ENCODE measurements around the gene UBE2K. TPM values are rescaled to one million over a fixed set of nuclear protein-coding genes. Genes with fewer than 3 reads are reported as not detected.

Gene UBE2K
- total RNA-seq, 1 donor = 27.7 TPM

- TF ChIP-seq CTCF (IDR thresholded peaks at IDR 0.05; ENCODE audit: insufficient read depth, low read length) = no peak
- no peak overlapping the region for H3K4me3 ChIP-seq (ENCODE audit: low read depth, low read length)
- no peak for DNase-seq (ENCODE audit: low read depth)
These were observed 124.7 kb downstream of the UBE2K start for GRCh38 chr4:39822662-39823061.

DNA sequence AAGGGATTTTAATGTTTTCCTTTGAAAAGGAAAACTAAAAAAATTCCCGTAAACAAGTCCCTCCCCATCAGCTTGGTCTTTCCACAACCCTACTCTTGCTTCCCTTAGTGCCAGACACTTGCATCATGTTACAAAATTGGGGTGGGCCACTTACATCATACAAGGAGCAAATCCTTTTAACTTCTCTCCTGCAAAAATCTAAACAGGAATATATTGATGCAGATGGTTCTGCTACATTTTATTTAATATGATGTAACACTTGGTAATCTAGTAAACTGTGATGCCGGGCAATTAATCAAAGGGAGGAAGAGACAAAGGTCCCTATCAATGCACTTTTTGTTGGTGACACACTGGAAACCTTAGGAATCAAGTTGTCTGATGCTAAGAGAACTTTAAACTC lies 125.3 kb downstream of the UBE2K start:
- H3K4me3 ChIP-seq (ENCODE audit: low read depth, low read length) = no peak overlapping the region
- DNase-seq (ENCODE audit: low read depth) = peak; percentile 89
- TF ChIP-seq CTCF (IDR thresholded peaks at IDR 0.05; ENCODE audit: insufficient read depth, low read length) = no peak

GRCh38 chr4:39825090-39825489 lies 127.2 kb downstream of the UBE2K start:
- H3K4me3 ChIP-seq (ENCODE audit: low read depth, low read length) = no peak overlapping the region
- no peak for DNase-seq (ENCODE audit: low read depth)
- no peak for TF ChIP-seq CTCF (IDR thresholded peaks at IDR 0.05; ENCODE audit: insufficient read depth, low read length)

DNA sequence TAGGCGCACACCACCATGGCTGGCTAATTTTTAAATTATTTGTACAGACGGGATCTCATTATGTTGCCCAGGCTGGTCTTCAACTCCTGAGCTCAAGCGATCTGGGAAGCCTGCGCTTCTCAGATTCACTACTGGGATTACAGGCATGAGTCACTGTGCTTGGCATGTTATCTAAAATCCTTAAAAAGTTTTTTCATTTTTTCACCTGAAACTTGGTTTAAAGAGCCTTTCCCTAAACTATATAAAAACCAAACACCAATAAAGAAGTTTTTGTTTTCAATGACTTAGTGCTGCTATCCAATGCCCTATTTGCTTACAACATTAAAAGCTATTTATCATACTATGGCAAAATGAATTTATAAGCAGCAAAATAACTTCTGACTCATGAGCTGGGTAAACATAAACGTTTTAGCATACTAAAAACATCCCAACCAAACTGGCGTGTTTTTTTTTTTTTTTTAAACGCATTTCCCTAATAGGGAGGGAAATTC lies 127.8 kb downstream of the UBE2K start:
- peak; percentile 72 for DNase-seq (ENCODE audit: low read depth)
- TF ChIP-seq CTCF (IDR thresholded peaks at IDR 0.05; ENCODE audit: insufficient read depth, low read length) = no peak
- no peak overlapping the region for H3K4me3 ChIP-seq (ENCODE audit: low read depth, low read length)

Small RNA genes within 50 kb of the gene (small RNA-seq; reads per million reads assigned to genes)
- gene RF00019 = not detected
- gene RN7SL558P = not detected

Other genes with a start within 250 kb of the UBE2K start
- 2,655 and 3,884 TPM in 2 replicates for gene RPL9, start 239.2 kb upstream of the UBE2K start, total RNA-seq (ENCODE audit: low replicate concordance)
- gene LIAS, start 239.1 kb upstream of the UBE2K start, total RNA-seq (ENCODE audit: low replicate concordance) = 9.7 and 15.4 TPM in 2 replicates
- 194 and 361 TPM in 2 replicates for gene UGDH, start 170.7 kb upstream of the UBE2K start, total RNA-seq (ENCODE audit: low replicate concordance)
- gene SMIM14, start 59.3 kb upstream of the UBE2K start, total RNA-seq (ENCODE audit: low replicate concordance) = 121 and 122 TPM in 2 replicates